Measurements from ENCODE around the gene ZNF654. TPM values are rescaled to one million over a fixed set of nuclear protein-coding genes. Genes with fewer than 3 reads are reported as not detected.

The ZNF654 gene
- total RNA-seq, 1 experiment from 2014 or later: 12.4 TPM

- DNase-seq (ENCODE audit: unreplicated experiment): no peak
- Mint-ChIP-seq H3K4me1 (ENCODE audit: insufficient read depth, unreplicated experiment) (no peaks in the 10 kb centered on the region), H3K27me3 (ENCODE audit: insufficient read depth, unreplicated experiment) (no peaks in the 10 kb centered on the region), H3K4me3 (ENCODE audit: unreplicated experiment) (no peak overlapping the region), H3K27ac (ENCODE audit: low read depth, unreplicated experiment) (no peak overlapping the region), H3K36me3 (ENCODE audit: insufficient read depth, unreplicated experiment) (no peaks in the 10 kb centered on the region), H3K9me3 (ENCODE audit: unreplicated experiment) (peaks cover 7% of the 10 kb centered on the region)
- BruUV-seq (replicated peaks): no TSS peak
- TF ChIP-seq, protein P1, sequence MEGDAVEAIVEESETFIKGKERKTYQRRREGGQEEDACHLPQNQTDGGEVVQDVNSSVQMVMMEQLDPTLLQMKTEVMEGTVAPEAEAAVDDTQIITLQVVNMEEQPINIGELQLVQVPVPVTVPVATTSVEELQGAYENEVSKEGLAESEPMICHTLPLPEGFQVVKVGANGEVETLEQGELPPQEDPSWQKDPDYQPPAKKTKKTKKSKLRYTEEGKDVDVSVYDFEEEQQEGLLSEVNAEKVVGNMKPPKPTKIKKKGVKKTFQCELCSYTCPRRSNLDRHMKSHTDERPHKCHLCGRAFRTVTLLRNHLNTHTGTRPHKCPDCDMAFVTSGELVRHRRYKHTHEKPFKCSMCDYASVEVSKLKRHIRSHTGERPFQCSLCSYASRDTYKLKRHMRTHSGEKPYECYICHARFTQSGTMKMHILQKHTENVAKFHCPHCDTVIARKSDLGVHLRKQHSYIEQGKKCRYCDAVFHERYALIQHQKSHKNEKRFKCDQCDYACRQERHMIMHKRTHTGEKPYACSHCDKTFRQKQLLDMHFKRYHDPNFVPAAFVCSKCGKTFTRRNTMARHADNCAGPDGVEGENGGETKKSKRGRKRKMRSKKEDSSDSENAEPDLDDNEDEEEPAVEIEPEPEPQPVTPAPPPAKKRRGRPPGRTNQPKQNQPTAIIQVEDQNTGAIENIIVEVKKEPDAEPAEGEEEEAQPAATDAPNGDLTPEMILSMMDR (IDR thresholded peaks at IDR 0.05; ENCODE audit: unreplicated experiment): no peak
- POLR2A ChIA-PET: no interaction called here
- CTCF ChIA-PET: interaction anchor here (0.6 to 1.5 kb wide), 3 partner anchors 10 to 668 kb away, joined by 3 to 4 read pairs (median 3); no protein-coding TSS in a partner anchor
- intact Hi-C loops (cut with micrococcal nuclease): no loop called here
Measured at GRCh38 chr3:88019024-88019423, 40.0 kb upstream of the ZNF654 start.

DNA sequence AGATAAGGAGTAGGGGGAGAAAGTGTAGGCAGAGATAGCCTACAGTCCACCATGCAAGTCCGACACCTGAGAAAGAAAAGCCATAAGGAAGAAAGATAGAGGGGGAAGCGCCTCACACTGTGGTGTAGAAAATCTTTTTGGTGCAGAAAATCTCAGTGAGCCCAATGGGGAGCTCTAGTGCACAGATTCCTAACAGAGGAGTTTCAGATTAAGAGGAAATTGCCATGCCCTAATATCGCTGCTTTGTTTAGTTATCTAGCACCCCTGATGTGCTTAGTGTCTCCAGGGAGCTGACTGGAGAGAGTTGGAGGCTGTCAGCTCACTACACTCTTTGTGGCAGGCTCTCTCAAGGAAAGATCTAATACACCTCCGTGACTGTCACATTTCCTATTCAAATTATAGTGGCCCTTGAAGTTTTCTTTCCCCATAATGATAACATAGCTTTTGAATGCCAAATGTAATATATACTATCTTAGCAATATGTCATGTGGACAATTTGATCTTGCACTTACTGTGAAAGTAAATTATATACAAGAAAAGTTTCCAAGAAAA lies 34.0 kb upstream of the ZNF654 start:
- BruUV-seq (replicated peaks): no TSS peak
- CTCF ChIA-PET: interaction anchor here (0.8 kb wide), 1 partner anchor 88 kb away, joined by 3 read pairs; no protein-coding TSS in a partner anchor
- intact Hi-C loops (cut with micrococcal nuclease): no loop called here
- peaks cover 6% of the 10 kb centered on the region for H3K36me3 Mint-ChIP-seq (ENCODE audit: insufficient read depth, unreplicated experiment)
- TF ChIP-seq, protein P1 (IDR thresholded peaks at IDR 0.05; ENCODE audit: unreplicated experiment): no peak
- H3K4me1 Mint-ChIP-seq (ENCODE audit: insufficient read depth, unreplicated experiment): peaks cover 5% of the 10 kb centered on the region
- POLR2A ChIA-PET: interaction anchor here (0.6 kb wide), 1 partner anchor 33 kb away, joined by 3 read pairs; no protein-coding TSS in a partner anchor
- H3K9me3 Mint-ChIP-seq (ENCODE audit: unreplicated experiment): no peaks in the 10 kb centered on the region
- no peak overlapping the region for H3K27ac Mint-ChIP-seq (ENCODE audit: low read depth, unreplicated experiment)
- no peaks in the 10 kb centered on the region for H3K27me3 Mint-ChIP-seq (ENCODE audit: insufficient read depth, unreplicated experiment)
- DNase-seq (ENCODE audit: unreplicated experiment): no peak
- no peak overlapping the region for H3K4me3 Mint-ChIP-seq (ENCODE audit: unreplicated experiment)

- intact Hi-C loops (cut with micrococcal nuclease): no loop called here
- Mint-ChIP-seq H3K4me1 (ENCODE audit: insufficient read depth, unreplicated experiment) (peaks cover 26% of the 10 kb centered on the region), H3K36me3 (ENCODE audit: insufficient read depth, unreplicated experiment) (peaks cover 6% of the 10 kb centered on the region), H3K27ac (ENCODE audit: low read depth, unreplicated experiment) (no peak overlapping the region), H3K9me3 (ENCODE audit: unreplicated experiment) (no peaks in the 10 kb centered on the region), H3K4me3 (ENCODE audit: unreplicated experiment) (no peak overlapping the region), H3K27me3 (ENCODE audit: insufficient read depth, unreplicated experiment) (no peaks in the 10 kb centered on the region)
- no peak for DNase-seq (ENCODE audit: unreplicated experiment)
- ChIA-PET CTCF (interaction anchor here (0.6 to 1.7 kb wide), 7 partner anchors 9 to 945 kb away, joined by 3 to 5 read pairs (median 4); no protein-coding TSS in a partner anchor), POLR2A (interaction anchor here (0.7 to 1.8 kb wide), 3 partner anchors 30 to 531 kb away, joined by 4 to 10 read pairs (median 5); partner anchors contain the start of genes CGGBP1 and ZNF654)
- no TSS peak for BruUV-seq (replicated peaks)
- TF ChIP-seq, protein P1 (IDR thresholded peaks at IDR 0.05; ENCODE audit: unreplicated experiment): no peak
Measured at GRCh38 chr3:88028876-88029275, 30.2 kb upstream of the ZNF654 start.

- DNase-seq (ENCODE audit: unreplicated experiment): no peak
- no TSS peak for BruUV-seq (replicated peaks)
- ChIA-PET CTCF (no interaction called here), POLR2A (interaction anchor here (1.1 to 1.8 kb wide), 2 partner anchors 29 to 803 kb away, joined by 3 to 10 read pairs; partner anchors contain the start of genes CGGBP1, CHMP2B and ZNF654)
- Mint-ChIP-seq H3K27ac (ENCODE audit: low read depth, unreplicated experiment) (no peak overlapping the region), H3K27me3 (ENCODE audit: insufficient read depth, unreplicated experiment) (no peaks in the 10 kb centered on the region), H3K9me3 (ENCODE audit: unreplicated experiment) (no peaks in the 10 kb centered on the region), H3K36me3 (ENCODE audit: insufficient read depth, unreplicated experiment) (peaks cover 6% of the 10 kb centered on the region), H3K4me3 (ENCODE audit: unreplicated experiment) (no peak overlapping the region), H3K4me1 (ENCODE audit: insufficient read depth, unreplicated experiment) (peaks cover 21% of the 10 kb centered on the region)
- TF ChIP-seq, protein P1 (IDR thresholded peaks at IDR 0.05; ENCODE audit: unreplicated experiment): no peak
- intact Hi-C loops (cut with micrococcal nuclease): no loop called here
Measured at GRCh38 chr3:88030210-88030609, 28.8 kb upstream of the ZNF654 start.

Measured in MCF 10A (cell line).